HCT116 (cell line): Measurements from ENCODE around the gene LEPR. TPM values are rescaled to one million over a fixed set of nuclear protein-coding genes. Genes with fewer than 3 reads are reported as not detected.

Experiments
- ATAC-seq: fragments of 200-7000 bp; cut with Tn5 transposase; 2 replicates; pipeline ENCODE4 v1.9.1; 2020; ENCODE audit warnings: mild to moderate bottlenecking, moderate library complexity
- BruUV-seq: library from RNA; stranded (reverse); fragments of 400-500 nt; replicated peaks from 2 replicates; lab custom pipeline; 2021; lab: Mats Ljungman, UMichigan
- CTCF ChIA-PET: fragments of 300-600 bp; sonication (Branson Sonifier 250); formaldehyde crosslinking; loops from one replicate; lab custom pipeline; 2021; ENCODE audit warnings: antibody characterized with exemption; lab: Charles Lee
- POLR2A ChIA-PET: fragments of 300-600, 350-600 bp; sonication (Branson Sonifier 250); formaldehyde crosslinking; loops from one replicate; lab custom pipeline; 2021; ENCODE audit warnings: antibody characterized with exemption; lab: Charles Lee
- RAD21 ChIA-PET, 2 experiments: fragments of 300-600 bp; sonication (Branson Sonifier 250); formaldehyde crosslinking; loops; one replicate each; lab custom pipeline; 2023; ENCODE audit warnings: low total read pairs in 2 of 2; ENCODE audit not compliant: uncharacterized antibody in 2 of 2, unreplicated experiment in 2 of 2, low non-redundant PET in 1 of 2; lab: Charles Lee
- DNase-seq: peaks from one replicate; pipeline ENCODE4 v3.0.0-alpha.2; 2010; ENCODE audit warnings: low read depth, low spot score
- H2AFZ ChIP-seq: fragments of 200-600 bp; shearing (Covaris generic), sonication (generic); 2 replicates; pipeline ENCODE4 v1.6.1; 2017; ENCODE audit warnings: low read depth, mixed run types, mixed read lengths, antibody characterized with exemption, low read length; ENCODE audit not compliant: poor library complexity, severe bottlenecking
- H3K27ac ChIP-seq: 2 replicates; pipeline ENCODE4 v1.5.1; 2012; ENCODE audit warnings: low read depth, low read length
- H3K27me3 ChIP-seq: fragments of 200-600 bp; sonication (generic); 2 replicates; pipeline ENCODE4 v1.6.1; 2016; ENCODE audit warnings: mixed run types, low read length, mixed read lengths; ENCODE audit not compliant: insufficient read depth
- H3K36me3 ChIP-seq, 2 experiments: fragments of 200-500 bp in 1 of 2; fragments of 200-600 bp in 1 of 2; sonication (Bioruptor generic) in 1 of 2; sonication (generic) in 1 of 2; 2 replicates each; pipeline versions ENCODE4 v1.5.1 to v1.6.1; 2014 to 2016; ENCODE audit warnings: low read length in 2 of 2, inconsistent platforms in 1 of 2, mixed read lengths in 1 of 2, mixed run types in 1 of 2; ENCODE audit not compliant: insufficient read depth in 2 of 2, control insufficient read depth in 1 of 2
- H3K4me1 ChIP-seq, 2 experiments: fragments of 200-600 bp in 1 of 2; sonication (generic) in 1 of 2; 2 replicates each; pipeline versions ENCODE4 v1.5.1 to v1.6.1; 2012 to 2017; ENCODE audit warnings: low read length in 2 of 2, inconsistent platforms in 1 of 2, mild to moderate bottlenecking in 1 of 2, mixed read lengths in 1 of 2, mixed run types in 1 of 2, moderate library complexity in 1 of 2; ENCODE audit not compliant: insufficient read depth in 2 of 2, control insufficient read depth in 1 of 2
- H3K4me2 ChIP-seq: fragments of 200-600 bp; sonication (generic); 2 replicates; pipeline ENCODE4 v1.6.1; 2017; ENCODE audit warnings: mixed run types, low read length, mixed read lengths
- H3K4me3 ChIP-seq, 2 experiments: fragments of 200-600 bp in 1 of 2; sonication (generic) in 1 of 2; replicated peaks in 1 of 2; 2 replicates each; pipeline ENCODE4 v1.5.1; 2011 to 2016; ENCODE audit warnings: low read length in 2 of 2, control low read depth in 1 of 2, low read depth in 1 of 2, mild to moderate bottlenecking in 1 of 2, mixed read lengths in 1 of 2, mixed run types in 1 of 2
- H3K79me2 ChIP-seq: fragments of 200-600 bp; sonication (generic); 2 replicates; pipeline ENCODE4 v1.6.1; 2017; ENCODE audit warnings: mild to moderate bottlenecking, mixed run types, low read length, moderate library complexity, mixed read lengths; ENCODE audit not compliant: insufficient read depth
- H3K9ac ChIP-seq: fragments of 200-600 bp; sonication (generic); 2 replicates; pipeline ENCODE4 v1.6.1; 2016; ENCODE audit warnings: low read length, mixed read lengths
- H3K9me2 ChIP-seq: fragments of 200-600 bp; sonication (generic), shearing (Covaris generic); 2 replicates; pipeline ENCODE4 v1.6.1; 2017; ENCODE audit warnings: mixed run types, mild to moderate bottlenecking, moderate library complexity; ENCODE audit not compliant: insufficient read depth
- H3K9me3 ChIP-seq, 2 experiments: fragments of 200-500 bp in 1 of 2; fragments of 200-600 bp in 1 of 2; sonication (Bioruptor generic) in 1 of 2; sonication (generic) in 1 of 2; 2 replicates each; pipeline ENCODE4 v1.6.1; 2014 to 2017; ENCODE audit warnings: low read length in 2 of 2, mixed read lengths in 2 of 2, inconsistent platforms in 1 of 2, low read depth in 1 of 2, mild to moderate bottlenecking in 1 of 2, mixed run types in 1 of 2, moderate library complexity in 1 of 2; ENCODE audit not compliant: control insufficient read depth in 1 of 2, insufficient read depth in 1 of 2
- H4K20me1 ChIP-seq: fragments of 200-600 bp; sonication (generic), shearing (Covaris generic); 2 replicates; pipeline ENCODE4 v1.6.1; 2017; ENCODE audit warnings: mixed run types, mild to moderate bottlenecking, moderate library complexity; ENCODE audit not compliant: insufficient read depth
- ELF1 ChIP-seq: IDR thresholded peaks from 2 replicates; pipeline ENCODE4 v1.6.1; 2012; ENCODE audit warnings: low read depth, borderline replicate concordance
- POLR2A ChIP-seq: IDR thresholded peaks from 2 replicates; pipeline ENCODE4 v1.7.0; 2011; ENCODE audit warnings: borderline replicate concordance; ENCODE audit not compliant: insufficient read depth, insufficient read length; ENCODE audit errors: extremely low read depth
- RAD21 ChIP-seq: IDR thresholded peaks from 2 replicates; pipeline ENCODE4 v1.6.1; 2012; ENCODE audit warnings: low read depth, mild to moderate bottlenecking
- ZFX ChIP-seq: fragments of 450-650 bp; IDR thresholded peaks from 2 replicates; pipeline ENCODE4 v1.6.1; 2017
- intact Hi-C: fragments of 100-400 bp; cut with micrococcal nuclease; formaldehyde crosslinking; loops from 2 replicates; pipeline ENCODE4 v1.10.0; 2022
- total RNA-seq: library from RNA; stranded (reverse); gene quantifications from one replicate; pipeline ENCODE4 v1.2.1, GENCODE V29; 2021; ENCODE audit not compliant: unreplicated experiment
- TF ChIP-seq, protein P1 (sequence below), 3 experiments: fragments of 200-600 bp in 1 of 3; sonication (generic) in 1 of 3; IDR thresholded peaks in 2 of 3; conservative IDR thresholded peaks in 1 of 3; 2 replicates each; pipeline ENCODE4 v1.5.1; 2012 to 2017; ENCODE audit warnings: low read depth in 2 of 3, low read length in 2 of 3, antibody characterized with exemption in 1 of 3, borderline replicate concordance in 1 of 3, control low read depth in 1 of 3, mild to moderate bottlenecking in 1 of 3, mixed read lengths in 1 of 3, mixed run types in 1 of 3, moderate library complexity in 1 of 3; ENCODE audit not compliant: insufficient read depth in 1 of 3

Gene LEPR
- total RNA-seq, 1 experiment from 2014 or later: 6.0 TPM

DNA sequence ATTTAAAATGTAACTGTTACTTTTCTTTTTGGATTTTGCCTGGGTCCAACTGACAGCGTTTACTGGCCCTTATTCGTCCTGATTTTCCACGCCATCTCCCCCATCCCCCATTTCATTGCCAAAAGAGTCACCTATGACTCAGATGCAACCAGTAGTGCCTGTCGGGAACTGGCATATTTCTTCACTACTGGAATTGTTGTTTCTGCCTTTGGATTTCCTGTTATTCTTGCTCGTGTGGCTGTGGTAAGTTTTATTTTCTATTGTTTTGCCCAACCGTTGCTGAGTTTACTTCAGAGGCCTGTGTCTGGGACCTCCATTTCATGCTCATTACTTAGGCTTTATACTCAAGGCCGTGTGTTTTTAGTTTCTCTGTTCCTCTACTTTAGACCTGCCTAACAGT is 9.3 kb downstream of the LEPR start (continued):
- no peak for TF ChIP-seq POLR2A

DNA sequence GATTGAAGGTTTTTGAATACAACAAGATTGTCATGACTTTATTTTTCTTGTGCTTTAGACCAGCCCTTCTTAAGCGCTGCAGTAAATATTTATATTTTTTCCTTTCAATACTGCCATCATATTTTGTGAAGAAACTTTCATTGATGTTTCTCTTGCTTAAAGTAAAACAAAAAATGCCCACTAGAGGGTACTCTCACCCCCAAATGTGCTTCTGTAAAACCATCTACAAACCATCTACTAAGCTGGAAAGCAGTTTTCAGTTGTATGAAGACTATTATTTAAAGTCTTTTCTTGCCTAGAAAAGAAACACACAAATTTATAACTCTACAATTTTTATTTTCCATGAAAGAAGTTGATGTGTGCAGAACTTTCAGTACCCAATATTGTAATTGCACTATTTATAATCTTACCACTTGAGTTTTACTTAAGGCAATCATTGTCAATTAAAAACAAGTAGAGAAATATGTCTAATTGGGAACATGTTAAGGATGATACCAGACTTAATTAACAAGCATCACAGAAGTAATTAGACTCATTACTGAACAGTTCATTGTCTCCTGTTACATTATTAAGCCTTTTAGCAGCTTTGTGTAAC is 10.7 kb downstream of the LEPR start:
- no peaks in the 10 kb centered on the region for H3K9me3 ChIP-seq
- no peaks in the 10 kb centered on the region for H3K79me2 ChIP-seq
- POLR2A ChIA-PET: no interaction called here
- no peak overlapping the region for H2AFZ ChIP-seq
- DNase-seq (no peak), ATAC-seq (peak; percentile 63; the same call in 1 of the 2 replicates)
- no peaks in the 10 kb centered on the region for H3K27me3 ChIP-seq
- BruUV-seq: no TSS peak
- no peak overlapping the region for H3K27ac ChIP-seq
- H3K36me3 ChIP-seq: peaks cover 0 to 3% of the 10 kb centered on the region in 2 experiments; a peak in 2 of 4 replicates
- no peaks in the 10 kb centered on the region for H3K9me2 ChIP-seq
- peaks cover 0 to 16% of the 10 kb centered on the region in 2 experiments; a peak in 2 of 4 replicates for H3K4me1 ChIP-seq
- H3K9ac ChIP-seq: no peak overlapping the region
- TF ChIP-seq RAD21: peak; percentile 57; the same call in 1 of the 2 replicates
- no peak for TF ChIP-seq ZFX
- TF ChIP-seq ELF1: no peak
- TF ChIP-seq, protein P1, sequence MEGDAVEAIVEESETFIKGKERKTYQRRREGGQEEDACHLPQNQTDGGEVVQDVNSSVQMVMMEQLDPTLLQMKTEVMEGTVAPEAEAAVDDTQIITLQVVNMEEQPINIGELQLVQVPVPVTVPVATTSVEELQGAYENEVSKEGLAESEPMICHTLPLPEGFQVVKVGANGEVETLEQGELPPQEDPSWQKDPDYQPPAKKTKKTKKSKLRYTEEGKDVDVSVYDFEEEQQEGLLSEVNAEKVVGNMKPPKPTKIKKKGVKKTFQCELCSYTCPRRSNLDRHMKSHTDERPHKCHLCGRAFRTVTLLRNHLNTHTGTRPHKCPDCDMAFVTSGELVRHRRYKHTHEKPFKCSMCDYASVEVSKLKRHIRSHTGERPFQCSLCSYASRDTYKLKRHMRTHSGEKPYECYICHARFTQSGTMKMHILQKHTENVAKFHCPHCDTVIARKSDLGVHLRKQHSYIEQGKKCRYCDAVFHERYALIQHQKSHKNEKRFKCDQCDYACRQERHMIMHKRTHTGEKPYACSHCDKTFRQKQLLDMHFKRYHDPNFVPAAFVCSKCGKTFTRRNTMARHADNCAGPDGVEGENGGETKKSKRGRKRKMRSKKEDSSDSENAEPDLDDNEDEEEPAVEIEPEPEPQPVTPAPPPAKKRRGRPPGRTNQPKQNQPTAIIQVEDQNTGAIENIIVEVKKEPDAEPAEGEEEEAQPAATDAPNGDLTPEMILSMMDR (IDR thresholded peaks at IDR 0.05 in 2 of 3, conservative IDR thresholded peaks at IDR 0.05 in 1 of 3; ENCODE audit: borderline replicate concordance in 1 of 3, insufficient read depth in 1 of 3, low read depth in 2 of 3, low read length in 2 of 3): peak; percentile 50 to 69 (median 54); a peak in 4 of 6 replicates
- no peak overlapping the region for H3K4me2 ChIP-seq
- CTCF ChIA-PET: interaction anchor here (1.0 to 2.8 kb wide), 6 partner anchors 10 to 256 kb away, joined by 3 to 13 read pairs (median 8); partner anchors contain the start of genes LEPR and LEPROT
- RAD21 ChIA-PET: interaction anchor here in 1 of 2 experiments (0.9 kb wide), 1 partner anchor 256 kb away, joined by 3 read pairs; no protein-coding TSS in a partner anchor
- H3K4me3 ChIP-seq: no peak overlapping the region
- H4K20me1 ChIP-seq: no peaks in the 10 kb centered on the region
- intact Hi-C loops: loop anchor here (1.0 kb wide), 1 partner anchor 256 kb away; no protein-coding TSS in a partner anchor
